ENCODE data around the gene MITF. TPM values are rescaled to one million over a fixed set of nuclear protein-coding genes. Genes with fewer than 3 reads are reported as not detected.

The MITF gene
- total and polyA plus RNA-seq, 4 donors = 0.91 to 2.9 (median 2.3) TPM

- Histone ChIP-seq H3K27me3 (ENCODE audit: control insufficient read depth in 4 of 4, insufficient read depth in 4 of 4, low read length in 3 of 4) (no peaks in the 10 kb centered on the region), H3K9me3 (ENCODE audit: control insufficient read depth in 4 of 4, low read length in 3 of 4) (no peaks in the 10 kb centered on the region), H3K4me1 (ENCODE audit: control insufficient read depth in 4 of 4, insufficient read depth in 4 of 4, low read length in 3 of 4) (peaks cover 0 to 3% (median 2%) of the 10 kb centered on the region in 4 donors), H3K9ac (ENCODE audit: low read depth in 1 of 2, low read length in 2 of 2) (no peak overlapping the region), H3K36me3 (ENCODE audit: control insufficient read depth in 4 of 4, insufficient read depth in 3 of 4, low read depth in 1 of 4, low read length in 3 of 4) (no peaks in the 10 kb centered on the region), H3K4me3 (ENCODE audit: low read depth in 1 of 3, low read length in 3 of 3) (no peak overlapping the region), H3K27ac (ENCODE audit: low read depth in 1 of 2, low read length in 2 of 2) (no peak overlapping the region)
- 88% methylated on average over 3 of the region's 3 CpGs for WGBS
- TF ChIP-seq, protein P1, sequence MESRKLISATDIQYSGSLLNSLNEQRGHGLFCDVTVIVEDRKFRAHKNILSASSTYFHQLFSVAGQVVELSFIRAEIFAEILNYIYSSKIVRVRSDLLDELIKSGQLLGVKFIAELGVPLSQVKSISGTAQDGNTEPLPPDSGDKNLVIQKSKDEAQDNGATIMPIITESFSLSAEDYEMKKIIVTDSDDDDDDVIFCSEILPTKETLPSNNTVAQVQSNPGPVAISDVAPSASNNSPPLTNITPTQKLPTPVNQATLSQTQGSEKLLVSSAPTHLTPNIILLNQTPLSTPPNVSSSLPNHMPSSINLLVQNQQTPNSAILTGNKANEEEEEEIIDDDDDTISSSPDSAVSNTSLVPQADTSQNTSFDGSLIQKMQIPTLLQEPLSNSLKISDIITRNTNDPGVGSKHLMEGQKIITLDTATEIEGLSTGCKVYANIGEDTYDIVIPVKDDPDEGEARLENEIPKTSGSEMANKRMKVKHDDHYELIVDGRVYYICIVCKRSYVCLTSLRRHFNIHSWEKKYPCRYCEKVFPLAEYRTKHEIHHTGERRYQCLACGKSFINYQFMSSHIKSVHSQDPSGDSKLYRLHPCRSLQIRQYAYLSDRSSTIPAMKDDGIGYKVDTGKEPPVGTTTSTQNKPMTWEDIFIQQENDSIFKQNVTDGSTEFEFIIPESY (IDR thresholded peaks at IDR 0.05) = no peak
- TF ChIP-seq YY1 (IDR thresholded peaks at IDR 0.05) (no peak), SP1 (IDR thresholded peaks at IDR 0.05) (no peak), RAD21 (IDR thresholded peaks at IDR 0.05) (no peak), NR2F2 (IDR thresholded peaks at IDR 0.05) (no peak), EGR1 (IDR thresholded peaks at IDR 0.05; ENCODE audit: low read depth in 2 of 2) (no peak), GABPA (IDR thresholded peaks at IDR 0.05 in 1 of 2, conservative IDR thresholded peaks at IDR 0.05 in 1 of 2) (no peak), CTCF (IDR thresholded peaks at IDR 0.05; ENCODE audit: low read depth, low read length, missing input control) (no peak), HNF4A (conservative IDR thresholded peaks at IDR 0.05) (no peak), TAF1 (conservative IDR thresholded peaks at IDR 0.05) (no peak), FOXA1 (IDR thresholded peaks at IDR 0.05) (no peak), JUND (IDR thresholded peaks at IDR 0.05) (no peak)
- TF ChIP-seq, protein P2, sequence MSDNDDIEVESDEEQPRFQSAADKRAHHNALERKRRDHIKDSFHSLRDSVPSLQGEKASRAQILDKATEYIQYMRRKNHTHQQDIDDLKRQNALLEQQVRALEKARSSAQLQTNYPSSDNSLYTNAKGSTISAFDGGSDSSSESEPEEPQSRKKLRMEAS (IDR thresholded peaks at IDR 0.05) = no peak
- DNase-seq (ENCODE audit: low spot score) = no peak
Measured at GRCh38 chr3:69861556-69861955, 122.3 kb downstream of the MITF start.

- Histone ChIP-seq H3K27ac (ENCODE audit: low read depth in 1 of 2, low read length in 2 of 2) (no peak overlapping the region), H3K9ac (ENCODE audit: low read depth in 1 of 2, low read length in 2 of 2) (no peak overlapping the region), H3K4me3 (ENCODE audit: low read depth in 1 of 3, low read length in 3 of 3) (no peak overlapping the region), H3K4me1 (ENCODE audit: control insufficient read depth in 4 of 4, insufficient read depth in 4 of 4, low read length in 3 of 4) (peaks cover 0 to 3% (median 2%) of the 10 kb centered on the region in 4 donors), H3K27me3 (ENCODE audit: control insufficient read depth in 4 of 4, insufficient read depth in 4 of 4, low read length in 3 of 4) (no peaks in the 10 kb centered on the region), H3K36me3 (ENCODE audit: control insufficient read depth in 4 of 4, insufficient read depth in 3 of 4, low read depth in 1 of 4, low read length in 3 of 4) (no peaks in the 10 kb centered on the region), H3K9me3 (ENCODE audit: control insufficient read depth in 4 of 4, low read length in 3 of 4) (no peaks in the 10 kb centered on the region)
- DNase-seq (ENCODE audit: low spot score) = no peak
- 91% methylated on average over 3 of the region's 3 CpGs for WGBS
- TF ChIP-seq RXRA (IDR thresholded peaks at IDR 0.05) = no peak
- TF ChIP-seq ATF3 (IDR thresholded peaks at IDR 0.05) = no peak
- no peak for TF ChIP-seq TAF1 (conservative IDR thresholded peaks at IDR 0.05)
- TF ChIP-seq YY1 (IDR thresholded peaks at IDR 0.05) = no peak
- no peak for TF ChIP-seq CTCF (IDR thresholded peaks at IDR 0.05; ENCODE audit: low read depth, low read length, missing input control)
- TF ChIP-seq REST (IDR thresholded peaks at IDR 0.05) = no peak
- TF ChIP-seq, protein P1 (IDR thresholded peaks at IDR 0.05) = no peak
- TF ChIP-seq HNF4A (conservative IDR thresholded peaks at IDR 0.05) = no peak
- TF ChIP-seq, protein P2 (IDR thresholded peaks at IDR 0.05) = no peak
- TF ChIP-seq FOXA1 (IDR thresholded peaks at IDR 0.05) = no peak
- no peak for TF ChIP-seq FOXA2 (IDR thresholded peaks at IDR 0.05)
- no peak for TF ChIP-seq HNF4G (IDR thresholded peaks at IDR 0.05)
- no peak for TF ChIP-seq GABPA (IDR thresholded peaks at IDR 0.05 in 1 of 2, conservative IDR thresholded peaks at IDR 0.05 in 1 of 2)
- no peak for TF ChIP-seq SP1 (IDR thresholded peaks at IDR 0.05)
- no peak for TF ChIP-seq RAD21 (IDR thresholded peaks at IDR 0.05)
- TF ChIP-seq JUND (IDR thresholded peaks at IDR 0.05) = no peak
- TF ChIP-seq EGR1 (IDR thresholded peaks at IDR 0.05; ENCODE audit: low read depth in 2 of 2) = no peak
- no peak for TF ChIP-seq NR2F2 (IDR thresholded peaks at IDR 0.05)
Measured at GRCh38 chr3:69864141-69864540, 124.9 kb downstream of the MITF start.
